Measurements from ENCODE around the gene YY1.
A peak's percentile ranks its signal among the peaks of the same experiment; 100 is the strongest.
"Not testable (repeated sequence)": the region's sequence is repeated elsewhere in the genome, so short reads cannot be mapped to it uniquely, and the experiment has no call there.

The YY1 gene

DNA sequence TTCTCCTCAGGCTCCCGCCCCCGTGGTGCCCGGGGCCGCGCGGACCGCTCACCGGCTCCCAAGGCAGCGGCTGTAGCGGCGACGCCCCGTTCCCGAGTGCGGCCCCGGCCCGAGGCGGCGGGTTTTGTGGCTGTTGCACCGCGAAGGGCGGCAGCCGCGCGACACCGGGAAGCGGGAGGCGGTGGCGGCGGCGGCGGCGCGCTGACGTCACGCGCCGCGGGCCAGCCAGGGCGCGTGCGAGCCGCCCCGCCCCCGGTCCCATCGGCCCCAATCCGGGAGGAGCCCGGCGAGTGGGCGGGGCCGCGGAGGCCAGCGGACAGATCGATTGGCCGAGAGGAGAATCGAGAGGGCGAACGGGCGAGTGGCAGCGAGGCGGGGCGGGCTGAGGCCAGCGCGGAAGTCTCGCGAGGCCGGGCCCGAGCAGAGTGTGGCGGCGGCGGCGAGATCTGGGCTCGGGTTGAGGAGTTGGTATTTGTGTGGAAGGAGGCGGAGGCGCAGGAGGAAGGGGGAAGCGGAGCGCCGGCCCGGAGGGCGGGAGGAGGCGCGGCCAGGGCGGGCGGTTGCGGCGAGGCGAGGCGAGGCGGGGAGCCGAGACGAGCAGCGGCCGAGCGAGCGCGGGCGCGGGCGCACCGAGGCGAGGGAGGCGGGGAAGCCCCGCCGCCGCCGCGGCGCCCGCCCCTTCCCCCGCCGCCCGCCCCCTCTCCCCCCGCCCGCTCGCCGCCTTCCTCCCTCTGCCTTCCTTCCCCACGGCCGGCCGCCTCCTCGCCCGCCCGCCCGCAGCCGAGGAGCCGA lies at the start of gene YY1:
TSS of gene YY1 (plus strand) at position 726 of the 792 bp plus-strand sequence. CDS start 101 bp downstream, outside the sequence.
- ATAC-seq: peak; percentile 90

DNA sequence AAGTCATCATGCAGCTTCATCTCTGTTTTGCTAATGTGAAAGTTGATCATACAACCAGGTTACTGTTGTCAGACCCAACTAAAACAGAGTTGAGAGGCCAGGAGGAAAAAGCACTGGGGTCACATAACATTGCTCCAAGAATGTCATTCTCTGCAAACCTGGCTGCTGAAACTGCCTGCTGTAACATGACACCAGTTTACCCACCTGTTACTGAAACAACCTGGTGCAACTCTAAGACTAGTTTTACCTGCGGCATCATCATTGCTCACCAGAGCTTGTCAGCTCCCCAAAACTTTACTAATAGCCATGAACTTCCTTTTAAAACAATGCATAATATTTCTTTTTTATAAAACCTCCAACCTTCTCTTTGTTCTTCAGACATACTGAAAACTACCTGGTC lies 48.8 kb upstream of the YY1 start:
- ATAC-seq: no peak

DNA sequence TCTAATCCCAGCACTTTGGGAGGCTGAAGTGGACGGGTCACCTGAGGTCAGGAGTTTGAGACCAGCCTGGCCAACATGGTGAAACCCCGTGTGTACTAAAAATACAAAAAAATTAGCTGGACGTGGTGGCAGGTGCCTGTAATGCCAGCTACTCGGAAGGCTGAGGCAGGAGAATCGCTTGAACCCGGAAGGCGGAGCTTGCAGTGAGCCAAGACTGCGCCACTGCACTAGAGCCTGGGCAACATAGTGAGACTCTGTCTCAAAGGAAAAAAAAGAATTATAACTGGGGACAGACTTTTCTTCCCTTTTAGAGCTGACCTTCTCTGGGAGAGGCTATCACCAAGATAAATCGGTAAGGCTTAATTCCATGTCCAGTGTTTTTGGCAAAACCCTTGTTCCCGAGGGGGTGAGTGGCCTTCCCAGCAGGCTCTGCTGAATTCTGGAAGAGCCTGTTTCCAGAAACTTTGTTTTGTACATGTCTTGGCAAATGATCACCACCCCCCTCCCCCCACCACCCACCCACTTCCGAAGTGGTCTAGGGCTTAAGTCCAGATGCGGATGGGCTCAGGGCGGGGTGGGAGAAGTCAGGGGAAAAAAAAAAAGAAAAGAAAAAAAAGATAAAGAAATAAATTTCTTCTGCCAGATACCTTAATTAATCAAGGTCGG lies 47.2 kb upstream of the YY1 start:
- no peak for ATAC-seq

DNA sequence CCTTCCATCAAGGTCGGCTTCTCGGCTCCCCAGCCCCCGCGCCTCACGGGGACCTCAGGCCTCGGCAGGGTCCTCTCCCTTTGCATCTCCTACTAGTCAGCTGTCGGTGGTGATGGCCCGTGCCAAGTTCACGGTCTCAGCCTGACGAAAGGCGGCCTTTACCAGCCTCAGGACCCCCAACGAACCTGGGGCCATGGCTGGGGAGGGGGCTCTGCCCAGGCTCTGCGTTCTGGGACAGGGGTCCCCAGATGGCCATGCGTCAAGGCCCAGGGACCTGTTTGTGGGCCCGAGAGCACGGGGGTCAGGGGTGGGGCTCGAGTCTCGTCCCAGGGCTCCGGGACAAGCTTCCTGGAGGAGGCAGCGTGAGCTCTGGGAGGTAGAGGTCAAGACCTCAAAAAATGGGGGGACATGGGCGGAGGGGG lies 46.7 kb upstream of the YY1 start:
- no peak for ATAC-seq

DNA sequence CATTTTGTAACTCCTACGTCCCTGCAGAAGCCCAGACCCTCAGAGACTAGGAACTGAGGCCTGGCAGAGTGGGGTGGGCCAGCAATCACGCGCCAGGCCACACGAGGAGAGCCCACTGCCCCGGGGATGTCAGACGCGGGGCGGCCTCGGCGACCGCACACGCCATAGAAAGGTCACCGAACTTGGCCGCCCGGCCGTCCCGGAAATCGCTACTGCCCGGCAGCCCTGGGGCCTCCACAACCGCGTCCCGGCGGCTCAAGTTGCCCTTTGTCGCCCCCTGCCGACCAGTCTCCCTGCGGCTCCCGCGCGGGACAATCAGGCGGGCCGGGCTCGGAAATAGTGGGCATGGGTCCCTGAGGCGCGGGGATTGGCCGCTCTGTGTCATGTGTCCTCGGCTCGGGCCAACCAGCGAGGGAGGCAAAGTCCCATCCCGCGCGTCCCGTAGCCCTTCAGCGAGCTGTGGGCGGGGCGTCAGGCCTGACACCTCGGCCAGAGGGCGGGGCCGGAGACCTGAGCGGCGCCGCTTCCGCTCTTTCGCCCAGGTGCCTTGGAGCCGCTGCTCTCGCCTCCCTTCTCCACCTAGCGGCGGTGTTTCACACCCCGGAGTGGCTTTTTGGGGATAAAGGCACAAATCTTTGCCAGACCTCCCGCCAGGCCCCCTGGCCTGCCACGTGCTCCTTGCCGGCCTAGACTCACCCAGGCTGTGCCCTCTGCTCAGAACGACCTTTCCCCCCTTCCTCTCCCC lies 46.1 kb upstream of the YY1 start:
- peak; percentile 100 for ATAC-seq

DNA sequence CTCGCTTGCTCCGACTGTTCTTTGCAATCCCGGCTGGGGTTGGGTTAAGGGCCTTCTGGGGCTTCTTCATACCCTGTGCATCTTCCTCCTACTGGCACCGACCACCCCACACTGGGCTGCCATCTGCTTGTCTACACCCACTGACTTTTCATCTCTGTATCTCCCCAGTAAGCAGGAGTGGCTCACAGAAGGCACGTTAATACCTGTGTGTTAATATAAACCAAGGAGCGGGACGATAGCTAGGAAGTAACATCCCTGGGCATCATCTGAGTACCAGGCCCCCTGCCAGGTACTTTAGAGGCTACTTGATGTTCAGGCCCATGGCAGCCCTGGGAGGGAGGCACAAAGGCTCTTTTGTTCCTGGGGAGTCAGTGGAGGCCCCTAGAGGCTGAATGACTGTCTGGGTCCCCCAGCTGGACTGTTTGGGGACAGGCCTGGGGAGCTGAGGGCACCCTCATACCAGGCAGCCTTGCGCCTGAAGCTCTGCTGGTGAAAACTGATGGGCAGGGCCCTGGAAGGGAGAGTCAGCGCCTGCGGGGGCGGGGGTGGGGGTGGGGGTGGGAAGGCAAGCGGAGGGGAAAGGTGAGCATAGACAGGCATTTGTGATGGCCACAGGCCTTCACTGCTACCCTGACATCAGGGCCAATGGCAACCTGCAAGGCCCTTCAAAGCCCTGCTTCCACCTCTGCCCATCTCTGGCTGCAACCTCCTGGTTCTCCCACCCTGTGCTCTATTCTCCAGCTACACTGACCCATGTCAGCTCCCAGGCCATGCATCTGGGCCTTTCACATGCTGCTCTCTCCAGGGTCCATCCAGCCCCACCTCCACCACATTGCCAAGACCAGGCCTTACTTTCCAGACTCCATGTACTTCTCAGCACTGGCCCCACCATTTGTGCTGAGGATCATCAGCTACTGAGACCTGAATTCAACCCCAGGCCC lies 45.3 kb upstream of the YY1 start:
- ATAC-seq: peak in 1 of 2 donors; percentile 3

DNA sequence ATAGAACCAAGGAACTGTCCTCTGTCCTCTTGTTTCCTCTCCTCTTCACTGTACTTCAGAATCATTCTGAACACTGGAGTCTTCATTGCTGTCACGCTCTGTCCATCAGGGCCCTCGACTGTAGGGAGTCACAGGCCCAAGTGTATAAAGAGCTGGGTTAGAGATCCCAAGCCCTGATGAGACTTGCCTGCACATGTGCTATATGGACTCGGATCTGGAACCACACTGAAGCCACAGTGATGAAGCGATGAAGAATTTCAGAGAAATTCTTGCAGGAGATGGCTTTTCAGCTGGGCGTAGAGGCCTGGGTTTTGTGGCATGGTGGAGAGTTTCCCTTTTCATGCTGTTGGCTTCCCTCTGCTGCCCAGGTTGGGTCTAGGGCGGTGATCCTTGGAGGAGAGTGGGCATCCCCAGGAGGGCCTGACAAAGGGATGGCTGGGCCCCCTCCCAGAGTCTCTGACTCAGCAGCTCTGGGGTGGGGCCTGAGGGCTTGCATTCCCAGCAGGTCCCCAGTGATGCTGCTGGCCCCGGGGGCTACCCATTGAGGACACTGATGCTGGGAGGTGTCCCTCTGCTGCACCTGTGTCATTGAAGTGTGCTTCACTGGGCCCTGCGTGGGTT lies 39.6 kb upstream of the YY1 start:
- no peak for ATAC-seq

DNA sequence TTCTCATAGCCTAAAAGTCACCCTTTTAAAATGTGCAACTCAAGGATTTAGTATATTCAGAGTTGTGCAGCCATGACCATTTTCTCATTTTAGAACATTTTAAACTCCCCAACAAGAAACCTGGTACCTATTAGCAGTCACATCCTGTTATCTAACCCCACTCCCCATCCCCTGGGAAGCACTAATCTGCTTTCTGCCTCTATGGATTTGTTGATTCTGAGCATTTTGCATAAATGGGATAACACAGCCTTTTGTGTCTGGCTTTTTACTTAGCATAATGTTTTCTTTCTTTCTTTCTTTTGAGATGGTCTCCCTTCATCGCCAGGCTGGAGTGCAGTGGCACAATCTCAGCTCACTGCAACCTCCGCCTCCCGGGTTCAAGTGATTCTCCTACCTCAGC lies 38.6 kb upstream of the YY1 start:
- ATAC-seq: no peak

DNA sequence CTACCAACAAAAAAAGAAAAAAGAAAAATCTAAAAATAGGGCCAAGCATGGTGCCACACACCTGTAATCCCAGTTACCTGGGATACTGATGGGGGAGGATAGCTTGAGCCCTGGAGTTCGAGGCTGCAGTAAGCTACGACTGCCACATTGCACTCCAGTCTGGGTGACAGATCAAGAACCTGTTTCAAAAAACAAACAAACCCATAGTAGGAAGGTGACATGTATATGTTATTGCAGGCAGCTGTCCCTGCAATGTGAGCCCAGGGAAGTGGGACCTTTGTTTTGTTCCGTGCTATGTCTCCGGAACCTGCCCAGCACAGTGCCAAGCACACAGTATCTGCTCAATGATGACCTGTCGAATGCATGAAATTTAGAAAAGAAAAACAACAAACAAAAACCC lies 37.2 kb upstream of the YY1 start:
- no peak for ATAC-seq

DNA sequence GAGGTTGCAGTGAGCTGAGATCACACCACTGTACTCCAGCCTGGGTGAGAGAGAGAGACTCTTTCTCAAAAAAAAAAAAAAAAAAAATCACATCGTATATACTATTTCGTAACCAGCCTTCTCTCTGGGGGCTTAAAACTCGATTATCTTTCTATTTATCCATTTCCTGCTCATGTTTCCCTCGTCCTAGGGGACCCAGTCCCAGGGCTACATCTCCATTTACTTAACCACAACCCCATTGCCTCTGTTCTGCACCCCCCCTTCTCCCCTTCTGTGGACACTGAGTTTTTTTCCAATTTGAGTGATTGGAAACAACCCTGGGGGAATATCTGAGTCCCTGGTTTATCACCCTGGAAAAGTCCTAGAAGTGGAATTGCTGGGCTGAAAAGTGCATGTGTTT lies 36.2 kb upstream of the YY1 start:
- ATAC-seq: no peak

DNA sequence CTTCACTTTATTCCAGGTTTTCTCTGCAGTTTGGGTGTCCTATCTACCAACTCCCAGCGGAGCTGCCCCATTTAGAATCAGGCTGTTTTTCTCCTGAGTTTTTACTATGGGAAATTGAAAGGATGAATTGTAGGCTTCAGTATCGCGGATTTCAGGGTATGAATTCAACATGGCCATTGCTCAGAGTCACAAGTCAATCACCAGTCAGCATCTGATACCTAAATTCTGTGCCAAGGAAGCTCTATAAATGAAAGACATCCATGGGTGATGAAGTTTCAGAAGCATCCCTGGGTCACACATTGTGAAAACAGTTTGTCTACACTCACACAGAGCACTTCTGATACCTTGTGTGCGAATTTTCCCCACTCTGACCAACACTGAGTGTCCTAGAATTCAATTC lies 35.8 kb upstream of the YY1 start:
- ATAC-seq: no peak

DNA sequence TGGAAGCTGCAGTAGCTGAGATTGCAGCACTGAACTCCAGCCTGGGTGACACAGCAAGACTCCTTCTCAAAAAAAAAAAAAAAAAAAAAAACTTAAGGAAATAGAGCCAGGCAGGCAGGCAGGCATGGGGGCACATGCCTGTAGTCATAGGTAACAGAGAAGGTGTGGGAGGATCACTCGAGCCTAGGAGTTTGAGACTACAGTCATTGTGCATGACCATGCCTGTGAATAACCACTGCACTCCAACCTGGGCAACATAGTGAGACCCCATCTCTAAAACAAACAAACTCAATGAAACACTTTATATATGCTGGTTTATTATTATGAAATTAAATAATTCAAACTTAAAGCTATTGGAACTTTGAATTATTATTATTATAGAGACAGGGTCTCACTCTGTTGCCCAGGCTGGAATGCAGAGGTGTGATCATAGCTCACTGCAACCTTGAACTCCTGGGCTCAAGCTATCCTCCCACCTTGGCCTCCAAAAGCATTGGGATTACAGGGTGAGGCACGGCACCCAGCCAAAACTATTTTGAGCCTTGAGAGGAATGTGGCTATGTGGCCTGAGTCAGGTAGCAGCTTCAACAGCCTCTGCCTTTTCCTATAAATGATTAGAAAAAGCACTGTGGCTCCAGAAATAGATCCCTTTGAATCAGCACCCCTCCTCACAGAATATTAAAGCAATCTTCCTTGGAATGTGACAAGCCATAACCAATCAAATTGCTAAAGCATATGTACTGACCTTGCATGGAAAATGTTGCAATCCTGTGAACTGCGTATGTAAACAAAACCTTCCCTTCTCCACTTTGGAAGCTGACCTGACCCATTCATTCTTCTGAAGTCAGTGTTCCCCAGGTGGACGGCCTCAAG lies 34.7 kb upstream of the YY1 start:
- no peak for ATAC-seq

DNA sequence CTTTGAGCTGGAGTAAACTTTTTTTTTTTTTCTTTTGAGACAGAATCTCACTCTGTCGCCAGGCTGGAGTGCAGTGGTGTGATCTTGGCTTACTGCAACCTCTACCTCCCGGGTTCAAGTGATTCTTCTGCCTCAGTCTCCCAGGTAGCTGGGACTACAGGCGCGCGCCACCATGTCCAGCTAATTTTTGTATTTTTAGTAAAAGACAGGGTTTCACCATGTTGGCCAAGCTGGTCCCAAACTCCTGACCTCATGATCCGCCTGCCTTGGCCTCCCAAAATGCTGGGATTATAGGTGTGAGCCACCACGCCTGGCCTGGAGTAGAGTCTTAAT lies 34.1 kb upstream of the YY1 start:
- ATAC-seq: not testable (repeated sequence)

DNA sequence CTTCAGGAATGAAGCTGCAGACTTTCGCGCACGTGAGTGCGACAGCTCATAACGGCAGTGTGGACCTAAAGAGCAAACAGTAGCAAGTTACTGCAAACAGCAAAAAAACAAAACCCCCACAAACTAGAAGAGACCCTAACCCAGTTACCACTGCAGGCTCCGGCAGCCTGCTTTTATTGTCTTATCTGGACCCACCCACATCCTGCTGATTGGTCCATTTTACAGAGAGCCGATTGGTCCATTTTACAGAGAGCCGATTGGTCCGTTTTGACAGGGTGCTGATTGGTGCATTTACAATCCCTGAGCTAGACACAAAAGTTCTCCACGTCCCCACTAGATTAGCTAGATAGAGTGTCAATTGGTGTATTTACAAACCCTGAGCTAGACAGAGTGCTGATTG lies 31.4 kb upstream of the YY1 start:
- not testable (repeated sequence) for ATAC-seq

DNA sequence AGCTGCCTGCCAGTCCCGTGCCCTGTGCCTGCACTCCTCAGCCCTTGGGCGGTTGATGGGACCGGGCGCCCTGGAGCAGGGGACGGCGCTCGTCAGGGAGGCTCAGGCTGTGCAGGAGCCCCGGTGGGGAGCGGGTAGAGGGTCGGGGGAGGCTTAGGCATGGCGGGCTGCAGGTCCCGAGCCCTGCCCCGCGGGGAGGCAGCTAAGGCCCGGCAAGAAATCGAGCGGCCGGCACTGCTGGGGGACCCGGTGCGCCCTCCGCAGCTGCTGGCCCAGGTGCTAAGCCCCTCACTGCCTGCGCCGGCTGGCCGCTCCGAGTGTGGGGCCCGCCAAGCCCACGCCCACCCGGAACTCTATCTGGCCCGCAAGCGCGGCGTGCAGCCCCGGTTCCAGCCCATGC lies 30.8 kb upstream of the YY1 start:
- not testable (repeated sequence) for ATAC-seq

DNA sequence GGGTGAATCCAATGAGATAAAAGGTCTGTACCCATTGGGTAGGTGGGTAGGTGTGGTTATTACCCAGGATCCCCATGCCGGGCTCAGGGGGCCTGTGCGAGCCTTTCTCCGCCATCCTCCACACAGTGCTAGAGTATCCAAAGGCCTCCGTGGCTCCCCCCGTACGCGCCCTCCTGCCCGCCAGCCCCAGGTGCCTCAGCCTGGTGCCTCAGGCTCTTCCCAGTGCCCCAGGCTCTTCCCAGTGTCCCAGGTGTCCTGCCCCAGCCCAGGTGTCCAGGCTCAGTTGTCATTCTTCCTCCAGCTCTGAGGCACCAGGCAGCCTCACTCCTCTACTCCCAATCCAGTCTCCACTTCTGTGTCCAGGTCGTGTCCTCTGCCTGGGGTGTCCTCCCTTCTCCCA lies 27.6 kb upstream of the YY1 start:
- no peak for ATAC-seq

DNA sequence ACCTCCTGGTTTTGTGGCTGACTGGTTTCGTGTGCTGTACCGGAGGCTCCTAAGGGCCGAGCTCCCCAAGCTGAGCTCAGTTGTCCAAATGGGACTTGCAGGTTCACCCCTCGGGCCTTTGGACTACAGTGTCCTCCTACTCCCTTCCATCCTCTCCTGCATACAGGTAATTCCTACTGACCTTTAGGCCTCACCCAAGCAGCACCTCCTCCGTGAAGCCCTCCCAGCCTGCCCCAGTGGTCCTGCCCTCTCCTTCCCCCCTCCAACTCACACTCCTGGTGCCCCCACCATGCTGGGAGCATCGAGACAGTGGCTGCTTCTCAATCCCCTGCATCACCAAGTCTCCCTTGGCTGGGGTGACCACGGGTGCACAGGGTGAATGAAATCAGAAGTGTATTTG lies 27.1 kb upstream of the YY1 start:
- ATAC-seq: no peak

DNA sequence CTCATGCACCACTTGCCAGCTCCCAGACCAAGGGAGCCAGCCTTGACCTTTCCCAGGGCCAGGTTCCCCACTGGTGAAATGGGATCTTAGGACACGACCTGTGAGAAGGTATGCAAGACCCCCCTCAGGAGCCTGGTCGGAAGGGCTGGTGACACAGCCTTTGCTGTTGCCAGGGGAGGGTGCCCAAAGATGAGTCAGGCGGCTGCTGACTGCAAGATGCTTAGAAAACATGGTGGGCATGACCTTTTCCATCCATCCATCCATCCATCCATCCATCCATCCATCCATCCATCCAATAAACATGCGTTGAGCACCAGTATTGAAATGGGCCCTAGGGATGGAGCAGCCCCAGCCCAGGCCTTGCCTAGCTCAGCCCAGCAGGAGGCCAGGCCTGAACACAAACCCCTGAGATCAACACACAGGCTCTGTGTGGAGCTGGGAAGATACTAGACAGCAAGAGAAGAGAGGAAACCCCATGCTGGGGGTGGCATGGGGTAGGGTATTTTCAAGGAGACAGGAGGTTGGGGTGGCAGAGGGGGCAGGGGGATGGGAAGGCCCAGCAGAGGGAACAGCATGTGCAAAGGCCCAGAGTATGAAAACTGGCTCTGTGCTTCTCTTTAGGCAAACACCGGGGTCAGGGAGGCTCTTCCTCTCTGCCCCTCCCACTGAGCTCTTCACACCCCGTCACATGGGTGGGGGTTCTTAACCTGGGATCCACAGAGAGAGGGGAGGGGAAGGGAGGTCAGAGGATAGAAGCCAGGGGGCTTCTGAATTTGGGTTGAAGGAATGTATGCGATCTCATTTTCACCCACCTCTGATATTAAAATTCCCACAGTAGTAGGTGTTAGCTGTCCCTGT lies 26.2 kb upstream of the YY1 start:
- no peak for ATAC-seq

DNA sequence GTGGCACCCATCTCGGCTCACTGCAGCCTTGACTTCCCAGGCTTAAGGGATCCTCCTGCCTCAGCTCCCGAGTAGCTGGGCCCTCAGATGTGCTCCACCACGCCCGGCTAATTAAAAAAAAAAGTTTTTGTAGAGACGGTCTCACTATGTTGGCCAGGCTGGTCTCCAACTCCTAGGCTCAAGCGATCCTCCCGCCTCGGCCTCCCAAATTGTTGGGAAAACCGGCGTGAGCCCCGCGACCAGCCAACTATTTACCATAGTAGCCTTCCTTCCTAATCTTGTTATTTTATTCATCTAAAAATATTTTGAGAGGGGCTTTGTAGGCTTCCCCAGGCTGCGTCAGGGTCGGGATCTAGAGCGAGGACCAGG lies 25.4 kb upstream of the YY1 start:
- no peak for ATAC-seq
